Neuronal stem cell (in vitro differentiated cells): ENCODE data around the gene PHF21A.

Source experiments
- DNase-seq: peaks from one replicate; pipeline ENCODE4 v3.0.0-alpha.2; 2013; ENCODE audit warnings: low spot score
- H2AFZ ChIP-seq: one replicate; pipeline ENCODE4 v1.6.1; 2013; ENCODE audit warnings: mild to moderate bottlenecking, low read length, inconsistent platforms
- H2AK5ac ChIP-seq: 2 replicates; pipeline ENCODE4 v1.6.1; 2013; ENCODE audit warnings: low read depth, mild to moderate bottlenecking, inconsistent platforms, low read length, moderate library complexity, mixed read lengths
- H2BK120ac ChIP-seq: 2 replicates; pipeline ENCODE4 v1.6.1; 2013; ENCODE audit warnings: low read depth, mild to moderate bottlenecking, inconsistent platforms, low read length, moderate library complexity, mixed read lengths
- H2BK12ac ChIP-seq: one replicate; pipeline ENCODE4 v1.6.1; 2013; ENCODE audit warnings: low read length, inconsistent platforms
- H2BK15ac ChIP-seq: 2 replicates; pipeline ENCODE4 v1.6.1; 2013; ENCODE audit warnings: mild to moderate bottlenecking, low read length, inconsistent platforms, mixed read lengths
- H2BK5ac ChIP-seq: one replicate; pipeline ENCODE4 v1.6.1; 2013; ENCODE audit warnings: inconsistent platforms, mild to moderate bottlenecking, low read length, moderate library complexity
- H3K14ac ChIP-seq: one replicate; pipeline ENCODE4 v1.6.1; 2013; ENCODE audit warnings: low read length, inconsistent platforms
- H3K18ac ChIP-seq: 2 replicates; pipeline ENCODE4 v1.6.1; 2013; ENCODE audit warnings: low read length, inconsistent platforms
- H3K23ac ChIP-seq: 2 replicates; pipeline ENCODE4 v1.6.1; 2013; ENCODE audit warnings: low read depth, mild to moderate bottlenecking, mixed read lengths, low read length, inconsistent platforms; ENCODE audit not compliant: poor library complexity
- H3K27ac ChIP-seq: replicated peaks from 3 replicates; pipeline ENCODE4 v1.5.1; 2013; ENCODE audit warnings: low read length, inconsistent platforms
- H3K27me3 ChIP-seq, 3 experiments: 2 replicates each; pipeline ENCODE4 v1.6.1; 2013; ENCODE audit warnings: low read length in 3 of 3, mild to moderate bottlenecking in 2 of 3, inconsistent platforms in 1 of 3, low read depth in 1 of 3, mixed read lengths in 1 of 3, moderate library complexity in 1 of 3; ENCODE audit not compliant: control insufficient read depth in 3 of 3, insufficient read depth in 3 of 3
- H3K36me3 ChIP-seq, 2 donors: replicated peaks in 1 of 2; 2 replicates each; pipeline ENCODE4 v1.6.1; 2013; ENCODE audit warnings: low read length in 2 of 2; ENCODE audit not compliant: control insufficient read depth in 2 of 2, insufficient read depth in 2 of 2
- H3K4ac ChIP-seq: 2 replicates; pipeline ENCODE4 v1.6.1; 2013; ENCODE audit warnings: inconsistent platforms, mild to moderate bottlenecking, low read length, moderate library complexity
- H3K4me1 ChIP-seq, 2 donors: 1 replicate in 1 of 2; 2 replicates in 1 of 2; pipeline ENCODE4 v1.6.1; 2013; ENCODE audit warnings: low read length in 2 of 2, low read depth in 1 of 2; ENCODE audit not compliant: control insufficient read depth in 2 of 2, insufficient read depth in 1 of 2
- H3K4me2 ChIP-seq: one replicate; pipeline ENCODE4 v1.6.1; 2013; ENCODE audit warnings: mild to moderate bottlenecking, low read length, inconsistent platforms; ENCODE audit not compliant: insufficient read depth, poor library complexity, severe bottlenecking
- H3K4me3 ChIP-seq, 2 donors: 2 replicates each; pipeline ENCODE4 v1.5.1; 2013; ENCODE audit warnings: low read length in 2 of 2, mild to moderate bottlenecking in 2 of 2, inconsistent platforms in 1 of 2, moderate library complexity in 1 of 2
- H3K79me1 ChIP-seq: one replicate; pipeline ENCODE4 v1.6.1; 2013; ENCODE audit warnings: low read depth, mild to moderate bottlenecking, inconsistent platforms, low read length, moderate library complexity
- H3K9ac ChIP-seq: one replicate; pipeline ENCODE4 v1.6.1; 2013; ENCODE audit warnings: mild to moderate bottlenecking, low read depth, low read length, inconsistent platforms; ENCODE audit not compliant: poor library complexity
- H3K9me3 ChIP-seq, 2 donors: replicated peaks in 1 of 2; 2 replicates each; pipeline versions ENCODE3 to v1.6.1; 2013; ENCODE audit warnings: low read length in 2 of 2, mild to moderate bottlenecking in 2 of 2, inconsistent platforms in 1 of 2, low read depth in 1 of 2, mixed read lengths in 1 of 2, moderate library complexity in 1 of 2; ENCODE audit not compliant: control insufficient read depth in 2 of 2, insufficient read depth in 1 of 2
- H4K8ac ChIP-seq: one replicate; pipeline ENCODE4 v1.6.1; 2013; ENCODE audit warnings: low read depth, mild to moderate bottlenecking, inconsistent platforms, low read length, moderate library complexity
- H4K91ac ChIP-seq: one replicate; pipeline ENCODE4 v1.6.1; 2013; ENCODE audit warnings: low read length, low read depth, mild to moderate bottlenecking, inconsistent platforms; ENCODE audit not compliant: poor library complexity
- WGBS, 2 donors: extraction: QIAGEN DNeasy Blood & Tissue Kit; methylation state at CpG; one replicate each; pipeline ENCODE4 v1.1.7; 2013; ENCODE audit warnings: missing lambda C conversion rate in 2 of 2, mixed read lengths in 1 of 2; ENCODE audit not compliant: insufficient read length in 2 of 2, insufficient replicate concordance in 1 of 2; ENCODE audit errors: extremely low coverage in 2 of 2; 5-methylcytosine and 5-hydroxymethylcytosine counted together

Gene PHF21A

GRCh38 chr11:46001448-46001914 is 119.8 kb downstream of the PHF21A start:
- Histone ChIP-seq H3K27me3 (no peaks in the 10 kb centered on the region), H2BK12ac (no peak overlapping the region), H3K79me1 (no peaks in the 10 kb centered on the region), H2BK120ac (no peak overlapping the region), H2AK5ac (no peak overlapping the region), H4K91ac (no peak overlapping the region), H3K4me1 (peaks cover 9 to 13% of the 10 kb centered on the region in 2 donors), H3K36me3 (no peaks in the 10 kb centered on the region), H3K4me3 (no peak overlapping the region), H2BK15ac (no peak overlapping the region), H3K27ac (peak overlapping the region; percentile 11), H3K4me2 (peak overlapping the region; percentile 2), H3K23ac (no peak overlapping the region), H3K14ac (no peak overlapping the region), H3K18ac (no peak overlapping the region), H2AFZ (no peak overlapping the region), H3K9me3 (no peaks in the 10 kb centered on the region), H3K9ac (no peak overlapping the region), H3K4ac (no peak overlapping the region), H4K8ac (no peak overlapping the region), H2BK5ac (no peak overlapping the region)
- peak; percentile 39 for DNase-seq
- no CpG with 5 or more reads among the region's 3 CpGs for WGBS, 2 donors

GRCh38 chr11:45997599-45997998 is 123.7 kb downstream of the PHF21A start:
- Histone ChIP-seq H2BK5ac (no peak overlapping the region), H3K4me2 (no peak overlapping the region), H3K36me3 (no peaks in the 10 kb centered on the region), H3K18ac (no peak overlapping the region), H4K8ac (no peak overlapping the region), H3K27me3 (no peaks in the 10 kb centered on the region), H2BK120ac (no peak overlapping the region), H3K79me1 (no peaks in the 10 kb centered on the region), H4K91ac (no peak overlapping the region), H3K4ac (no peak overlapping the region), H3K9ac (no peak overlapping the region), H3K27ac (peak overlapping the region; percentile 1), H2BK12ac (no peak overlapping the region), H3K4me3 (no peak overlapping the region), H2BK15ac (no peak overlapping the region), H3K23ac (no peak overlapping the region), H3K14ac (no peak overlapping the region), H2AFZ (no peak overlapping the region), H3K9me3 (no peaks in the 10 kb centered on the region), H3K4me1 (peaks cover 14 to 28% of the 10 kb centered on the region in 2 donors), H2AK5ac (no peak overlapping the region)
- no CpG with 5 or more reads among the region's 4 CpGs for WGBS, 2 donors
- DNase-seq: no peak

- Histone ChIP-seq H3K9me3 (no peaks in the 10 kb centered on the region), H3K23ac (no peak overlapping the region), H3K27me3 (no peaks in the 10 kb centered on the region), H2AK5ac (no peak overlapping the region), H2AFZ (no peak overlapping the region), H4K8ac (no peak overlapping the region), H3K4ac (no peak overlapping the region), H3K18ac (no peak overlapping the region), H2BK15ac (no peak overlapping the region), H2BK12ac (no peak overlapping the region), H3K4me3 (no peak overlapping the region), H2BK5ac (no peak overlapping the region), H4K91ac (no peak overlapping the region), H3K27ac (no peak overlapping the region), H3K79me1 (no peaks in the 10 kb centered on the region), H3K4me2 (no peak overlapping the region), H3K4me1 (peaks cover 9 to 22% of the 10 kb centered on the region in 2 donors), H3K36me3 (no peaks in the 10 kb centered on the region), H3K9ac (no peak overlapping the region), H3K14ac (no peak overlapping the region), H2BK120ac (no peak overlapping the region)
- no peak for DNase-seq
- no CpG with 5 or more reads among the region's 1 CpG for WGBS, 2 donors
These were observed 125.9 kb downstream of the PHF21A start for GRCh38 chr11:45995342-45995734.

- no peak for DNase-seq
- no CpG with 5 or more reads among the region's 10 CpGs for WGBS, 2 donors
- no peak overlapping the region for H3K27ac ChIP-seq
- no peaks in the 10 kb centered on the region for H3K36me3 ChIP-seq
- H3K4me2 ChIP-seq: no peak overlapping the region
- no peaks in the 10 kb centered on the region for H3K79me1 ChIP-seq
- H3K4me1 ChIP-seq: peaks cover 9 to 22% of the 10 kb centered on the region in 2 donors
- no peaks in the 10 kb centered on the region for H3K27me3 ChIP-seq
- H2BK15ac ChIP-seq: no peak overlapping the region
- no peak overlapping the region for H3K4ac ChIP-seq
- H3K4me3 ChIP-seq: no peak overlapping the region
- no peak overlapping the region for H2BK120ac ChIP-seq
- H2BK12ac ChIP-seq: no peak overlapping the region
- no peak overlapping the region for H2BK5ac ChIP-seq
- H3K18ac ChIP-seq: no peak overlapping the region
- H2AFZ ChIP-seq: no peak overlapping the region
- no peak overlapping the region for H3K14ac ChIP-seq
- no peak overlapping the region for H4K91ac ChIP-seq
- no peak overlapping the region for H2AK5ac ChIP-seq
- no peak overlapping the region for H3K9ac ChIP-seq
- no peaks in the 10 kb centered on the region for H3K9me3 ChIP-seq
- no peak overlapping the region for H3K23ac ChIP-seq
- no peak overlapping the region for H4K8ac ChIP-seq
These were observed 126.6 kb downstream of the PHF21A start for GRCh38 chr11:45994371-45995341.
